ENCODE data around the gene SNRNP40.
"Not testable (repeated sequence)": the region's sequence is repeated elsewhere in the genome, so short reads cannot be mapped to it uniquely, and the experiment has no call there.

SNRNP40 gene

GRCh38 chr1:31282426-31282825 lies 14.2 kb downstream of the SNRNP40 start:
- DNase-seq (ENCODE audit: low read depth): not testable (repeated sequence)

- DNase-seq (ENCODE audit: low read depth): no peak
Observed at GRCh38 chr1:31273619-31274018, 23.0 kb downstream of the SNRNP40 start.

DNA sequence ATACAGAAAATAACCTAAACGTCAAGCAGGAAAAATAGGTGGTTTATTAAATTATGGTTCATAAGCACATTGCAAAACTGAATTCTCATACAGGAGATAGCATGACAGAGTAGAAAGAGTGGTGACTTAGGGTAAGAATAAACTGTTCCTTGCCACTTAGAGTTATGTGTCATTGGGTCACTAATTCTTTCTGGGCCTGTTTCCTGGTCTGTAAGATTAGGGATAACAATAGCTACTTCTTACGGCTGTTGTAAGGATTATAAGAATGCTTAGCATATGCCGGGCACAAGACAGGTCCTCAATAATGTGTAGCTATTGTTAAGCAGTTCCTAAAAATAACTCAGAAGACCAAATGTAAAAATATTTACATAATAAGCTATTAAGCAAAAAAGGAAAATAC lies 24.2 kb downstream of the SNRNP40 start:
- no peak for DNase-seq (ENCODE audit: low read depth)

DNA sequence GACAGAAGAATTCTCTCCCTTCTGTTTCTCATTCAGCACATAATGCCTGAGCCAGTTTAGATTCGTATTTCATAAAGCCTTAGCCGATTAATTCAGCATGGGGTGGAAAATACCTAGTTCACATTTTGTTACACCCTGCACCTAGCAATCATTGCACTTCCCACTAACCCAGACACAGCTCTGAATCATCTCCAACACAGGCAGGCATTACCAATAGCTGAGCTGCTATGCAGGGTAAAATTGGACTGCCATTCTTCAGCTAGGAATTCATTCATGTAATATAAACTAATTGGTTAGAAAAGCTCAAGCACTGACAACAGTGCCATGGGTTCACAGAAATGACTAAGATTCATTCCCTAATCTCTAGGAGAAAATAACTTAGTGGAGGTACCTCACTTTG lies 30.0 kb downstream of the SNRNP40 start:
- no peak for DNase-seq (ENCODE audit: low read depth)

GRCh38 chr1:31264790-31265386 lies 31.7 kb downstream of the SNRNP40 start:
- no peak for DNase-seq (ENCODE audit: low read depth)

DNA sequence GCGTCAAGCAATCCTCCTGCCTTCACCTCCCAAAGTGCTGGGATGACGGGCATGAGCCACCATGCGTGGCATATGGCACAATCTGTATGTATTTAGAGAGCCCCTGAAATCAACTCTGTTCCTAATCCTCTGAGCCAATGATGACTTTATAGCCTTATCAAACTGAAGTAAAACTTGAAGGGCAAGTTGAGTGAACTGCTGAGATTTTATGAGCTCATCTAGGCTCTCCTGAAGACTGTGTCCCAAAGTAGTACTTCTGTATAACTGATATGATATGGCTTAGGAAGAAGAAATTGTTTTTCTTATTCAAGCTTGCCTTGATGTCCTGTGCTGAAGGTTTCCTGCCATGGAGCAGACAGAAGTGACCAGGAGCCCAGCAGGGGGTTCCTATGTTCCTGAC lies 33.2 kb downstream of the SNRNP40 start:
- DNase-seq (ENCODE audit: low read depth): no peak

- not testable (repeated sequence) for DNase-seq (ENCODE audit: low read depth)
Observed at GRCh38 chr1:31262393-31262792, 34.2 kb downstream of the SNRNP40 start.

DNA sequence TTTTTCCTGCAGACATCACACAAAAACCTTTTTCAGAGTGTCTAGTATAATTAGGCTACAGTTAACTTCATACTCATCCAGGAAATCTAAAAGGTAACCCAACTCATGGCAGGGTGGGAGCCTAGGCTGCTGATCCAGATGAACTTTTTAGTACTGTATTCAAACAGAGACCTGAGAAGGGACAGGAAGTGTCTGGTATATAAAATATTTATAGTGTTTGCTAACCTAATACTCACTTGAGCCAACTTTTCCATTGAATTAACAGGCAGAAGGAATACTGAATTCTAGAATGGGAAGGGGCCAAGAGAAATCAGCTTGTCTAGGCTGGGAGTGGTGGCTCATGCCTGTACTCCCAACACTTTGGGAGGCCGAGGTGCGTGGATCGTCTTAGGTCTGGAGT lies 34.7 kb downstream of the SNRNP40 start:
- DNase-seq (ENCODE audit: low read depth): no peak

- DNase-seq (ENCODE audit: low read depth): no peak
Observed at GRCh38 chr1:31259746-31260145, 36.8 kb downstream of the SNRNP40 start.

DNA sequence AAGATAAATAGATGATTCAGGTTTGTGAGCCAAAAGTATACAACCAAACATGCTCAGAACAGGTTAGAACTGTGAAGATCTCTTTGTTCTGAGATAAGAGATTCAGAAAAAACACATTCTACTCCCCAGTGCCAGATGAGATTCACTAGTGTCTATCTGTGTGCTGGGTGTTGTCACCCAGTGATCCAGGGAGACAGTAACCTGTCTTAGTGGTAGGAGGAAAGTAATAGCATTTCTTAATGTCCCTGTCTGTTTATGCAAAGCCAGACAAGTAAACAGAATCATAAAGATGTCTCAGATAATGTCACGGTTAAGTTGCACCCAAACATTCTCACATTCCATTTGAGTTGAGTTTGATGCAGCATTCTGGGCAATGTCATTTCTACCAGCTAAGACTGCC lies 38.0 kb downstream of the SNRNP40 start:
- DNase-seq (ENCODE audit: low read depth): no peak

GRCh38 chr1:31257213-31257612 lies 39.4 kb downstream of the SNRNP40 start:
- DNase-seq (ENCODE audit: low read depth): no peak

- no peak for DNase-seq (ENCODE audit: low read depth)
Observed at GRCh38 chr1:31249854-31250253, 46.7 kb downstream of the SNRNP40 start.

DNA sequence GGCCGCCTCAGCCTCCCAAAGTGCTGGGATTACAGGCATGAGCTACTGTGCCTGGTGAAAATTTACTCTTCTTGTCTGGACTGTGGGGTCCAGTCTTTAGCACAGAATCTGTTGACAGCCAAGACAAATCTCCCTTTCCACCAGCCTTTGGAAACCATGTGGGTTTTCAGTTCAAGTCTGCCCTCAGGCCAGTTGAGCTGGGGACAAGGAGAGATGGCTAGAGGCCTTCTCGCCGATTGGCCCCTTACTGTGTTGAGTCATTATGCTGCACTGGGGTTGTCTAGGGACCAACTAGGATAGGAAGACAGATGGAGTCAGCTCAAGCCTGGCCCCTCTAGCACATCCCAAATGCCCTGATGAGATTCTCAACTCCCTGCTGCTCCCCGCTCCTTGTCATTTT lies 48.3 kb downstream of the SNRNP40 start:
- no peak for DNase-seq (ENCODE audit: low read depth)

GRCh38 chr1:31244326-31244725 lies 52.3 kb downstream of the SNRNP40 start:
- no peak for DNase-seq (ENCODE audit: low read depth)

GRCh38 chr1:31243501-31244286 lies 52.9 kb downstream of the SNRNP40 start:
- no peak for DNase-seq (ENCODE audit: low read depth)

- DNase-seq (ENCODE audit: low read depth): no peak
Observed at GRCh38 chr1:31241321-31241720, 55.3 kb downstream of the SNRNP40 start.

GRCh38 chr1:31239653-31240241 lies 56.8 kb downstream of the SNRNP40 start, which contains the start of gene NKAIN1:
Gene NKAIN1, minus strand, starts transcription at chr1:31239887. Its CDS starts 340 bp downstream, at chr1:31239547.
- DNase-seq (ENCODE audit: low read depth): no peak

- DNase-seq (ENCODE audit: low read depth): no peak
Observed at GRCh38 chr1:31238986-31239613, 57.5 kb downstream of the SNRNP40 start.

DNA sequence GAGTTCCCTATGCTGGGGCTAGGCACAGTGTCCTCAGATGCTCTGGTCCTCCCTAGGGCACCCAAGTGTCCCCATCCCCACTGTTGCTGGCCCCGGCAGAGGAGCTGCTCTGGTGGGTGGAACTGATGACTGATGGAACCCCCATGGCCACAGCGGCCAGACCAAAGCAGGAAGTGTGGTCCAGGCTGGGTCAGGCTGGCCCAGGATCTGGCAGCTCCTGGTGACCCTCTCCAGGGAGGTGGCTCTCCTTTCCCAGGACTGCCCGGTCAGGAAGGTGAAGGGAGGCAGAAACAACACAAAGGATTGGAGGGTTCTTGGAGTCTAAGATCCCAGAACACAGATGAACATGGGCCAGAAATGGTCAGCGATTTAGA lies 58.0 kb downstream of the SNRNP40 start:
- no peak for DNase-seq (ENCODE audit: low read depth)

DNA sequence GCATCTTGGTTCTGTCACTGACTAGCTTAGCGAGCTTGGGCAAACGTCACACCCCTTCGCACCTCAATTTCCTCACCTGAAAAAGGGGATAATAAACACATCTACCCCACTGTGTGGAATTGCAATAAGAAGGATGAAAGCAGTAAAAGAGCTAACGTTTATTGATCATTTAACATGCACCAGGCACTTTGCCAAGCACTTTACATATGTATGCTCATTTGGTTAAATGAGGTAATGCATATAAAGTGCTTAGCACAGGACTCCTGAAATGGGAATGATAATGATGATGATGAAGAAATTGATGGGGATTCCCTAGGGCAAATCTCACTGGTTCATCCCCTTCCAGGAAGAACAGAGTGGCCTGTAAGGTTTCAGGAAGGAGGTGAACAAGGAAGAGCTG lies 61.7 kb downstream of the SNRNP40 start:
- no peak for DNase-seq (ENCODE audit: low read depth)

DNA sequence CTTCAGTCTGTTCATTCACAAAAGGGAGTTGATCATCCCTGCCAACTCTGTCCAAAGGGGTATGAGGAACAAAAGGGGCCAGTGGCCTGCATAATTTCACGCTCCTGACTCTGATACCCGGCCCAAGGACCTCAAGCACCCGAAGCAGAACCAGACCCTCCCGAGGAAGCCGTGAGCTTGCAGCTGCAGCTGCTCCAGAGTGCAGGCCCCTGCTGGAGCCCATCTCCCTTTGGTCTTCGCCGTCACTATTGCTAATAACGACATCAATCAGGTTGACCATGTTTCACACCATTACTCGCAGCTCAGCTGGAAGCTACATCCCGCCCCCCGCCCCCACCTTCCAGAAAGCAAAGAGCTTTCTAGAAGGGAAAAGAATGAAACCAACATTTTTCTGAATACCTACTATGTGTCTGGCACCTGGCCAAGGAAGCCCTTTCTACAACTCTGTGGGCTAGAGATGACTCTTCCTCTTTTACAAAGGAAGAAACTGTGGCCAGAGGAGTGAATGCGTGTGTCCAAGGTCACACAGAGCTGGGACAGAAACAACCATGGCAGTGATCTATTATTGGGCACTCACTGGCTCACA lies 62.4 kb downstream of the SNRNP40 start:
- no peak for DNase-seq (ENCODE audit: low read depth)

DNA sequence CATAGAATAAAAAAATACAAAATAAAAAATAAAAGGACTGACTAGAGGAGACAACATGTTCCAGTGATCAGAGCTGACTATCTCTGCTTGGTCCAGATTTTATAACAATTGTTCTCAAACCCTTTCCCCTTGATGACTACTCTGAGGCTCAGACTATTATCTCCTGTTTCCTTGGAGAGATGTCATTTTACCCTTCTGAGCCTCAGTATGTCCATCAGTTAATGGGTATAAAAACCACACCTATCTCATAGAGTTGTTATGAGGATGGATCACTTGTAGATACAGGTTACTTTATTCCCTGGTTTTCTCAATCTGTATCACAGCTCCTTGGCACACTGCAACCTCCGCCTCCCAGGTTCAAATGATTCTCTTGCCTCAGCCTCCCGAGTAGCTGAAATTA lies 63.9 kb downstream of the SNRNP40 start:
- no peak for DNase-seq (ENCODE audit: low read depth)

DNA sequence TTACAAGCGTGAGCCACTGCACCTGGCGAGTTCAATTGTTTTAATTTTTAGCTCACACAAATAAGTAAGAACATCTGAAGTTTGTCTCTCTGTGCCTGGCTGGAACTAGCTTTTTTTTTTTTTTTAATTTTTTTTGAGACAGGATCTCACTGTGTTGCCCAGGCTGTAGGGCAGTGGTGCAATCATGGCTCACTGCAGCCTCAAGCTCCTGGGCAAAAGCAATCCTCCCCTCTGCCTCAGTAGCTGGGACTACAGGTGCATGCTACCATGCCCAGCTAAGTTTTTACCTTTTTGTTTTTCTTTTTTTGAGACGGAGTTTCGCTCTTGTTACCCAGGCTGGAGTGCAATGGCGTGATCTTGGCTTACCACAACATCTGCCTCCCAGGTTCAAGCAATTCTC lies 64.8 kb downstream of the SNRNP40 start:
- no peak for DNase-seq (ENCODE audit: low read depth)
